DMS114 treated with DMSO at 0.1 percent for 48 hours (cell line): ENCODE measurements around the gene CES4A.
A peak's percentile ranks its signal among the peaks of the same experiment; 100 is the strongest.

Experiments
- DNase-seq: peaks from one replicate; lab custom pipeline; 2025; ENCODE audit not compliant: unreplicated experiment; lab: John Stamatoyannopoulos, UW

CES4A gene

DNA sequence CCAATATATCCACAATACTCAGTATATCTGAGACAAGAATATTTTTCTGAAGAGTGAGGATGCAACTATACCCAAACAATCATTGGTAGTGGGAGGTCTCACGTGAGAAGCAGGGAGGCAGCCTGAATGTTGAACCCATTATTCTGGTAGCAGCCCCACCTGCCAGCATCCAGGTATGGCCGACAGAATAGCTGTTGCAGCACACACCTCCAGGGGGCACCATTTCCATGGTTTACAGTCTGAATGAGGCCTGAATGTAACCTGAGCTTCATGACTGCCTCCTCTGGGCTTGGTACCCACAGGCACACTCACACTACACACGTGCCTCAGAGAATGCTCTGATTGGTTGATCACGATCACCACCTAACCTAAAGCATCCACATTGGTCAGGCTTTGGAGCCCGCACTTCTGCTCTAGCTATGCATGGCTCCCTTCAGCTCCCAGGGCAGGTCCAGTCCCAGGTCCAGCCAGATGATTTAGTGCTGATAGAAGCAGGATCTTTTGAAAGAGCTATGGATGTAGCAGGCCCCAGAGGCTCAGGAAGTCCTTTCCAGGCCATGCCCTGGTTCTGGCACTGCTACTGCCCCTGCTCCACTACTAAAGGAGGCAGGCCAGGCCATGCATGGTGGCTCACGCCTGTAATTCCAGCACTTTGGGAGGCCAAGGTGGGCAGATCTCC lies 29.6 kb downstream of the CES4A start:
- DNase-seq: peak; percentile 48

DNA sequence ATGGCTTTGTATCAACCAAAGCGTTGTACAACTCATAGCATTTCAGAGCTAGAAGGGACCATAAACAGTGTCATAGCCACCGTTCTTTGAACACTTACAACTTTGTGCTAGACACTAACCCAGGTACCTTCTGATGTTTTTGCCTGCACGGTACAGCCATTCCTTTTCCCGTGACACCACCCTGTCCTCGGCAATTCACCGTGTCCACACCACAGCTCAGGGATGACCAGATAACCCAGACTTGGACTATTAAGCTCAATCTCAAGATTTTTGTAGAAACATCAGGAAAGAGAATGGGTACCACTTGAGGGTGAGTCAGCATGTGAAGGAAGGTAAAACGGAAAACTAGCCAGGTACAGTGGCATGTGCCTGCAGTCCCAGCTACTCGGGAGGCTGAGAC lies 30.8 kb downstream of the CES4A start:
- DNase-seq: no peak

DNA sequence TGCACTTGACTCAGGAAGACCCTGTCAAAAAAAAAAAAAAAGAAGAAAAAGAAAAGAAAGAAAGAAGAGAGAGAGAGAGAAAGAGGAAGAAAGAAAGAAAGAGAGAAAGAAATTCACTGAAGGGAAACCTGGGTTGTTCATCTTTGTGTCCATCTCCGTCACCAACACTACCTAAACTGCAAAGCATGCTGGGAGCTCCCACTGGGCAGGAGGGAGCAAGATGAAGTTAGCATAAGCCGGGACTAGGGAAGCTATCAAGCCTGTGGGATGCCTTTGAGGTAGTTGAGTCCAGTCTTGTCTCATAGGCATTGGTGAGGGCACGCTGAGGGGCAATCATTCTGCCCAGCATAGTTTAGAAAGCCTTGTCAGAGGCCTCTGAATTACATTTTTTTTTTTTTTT lies 32.9 kb downstream of the CES4A start:
- DNase-seq: no peak

DNA sequence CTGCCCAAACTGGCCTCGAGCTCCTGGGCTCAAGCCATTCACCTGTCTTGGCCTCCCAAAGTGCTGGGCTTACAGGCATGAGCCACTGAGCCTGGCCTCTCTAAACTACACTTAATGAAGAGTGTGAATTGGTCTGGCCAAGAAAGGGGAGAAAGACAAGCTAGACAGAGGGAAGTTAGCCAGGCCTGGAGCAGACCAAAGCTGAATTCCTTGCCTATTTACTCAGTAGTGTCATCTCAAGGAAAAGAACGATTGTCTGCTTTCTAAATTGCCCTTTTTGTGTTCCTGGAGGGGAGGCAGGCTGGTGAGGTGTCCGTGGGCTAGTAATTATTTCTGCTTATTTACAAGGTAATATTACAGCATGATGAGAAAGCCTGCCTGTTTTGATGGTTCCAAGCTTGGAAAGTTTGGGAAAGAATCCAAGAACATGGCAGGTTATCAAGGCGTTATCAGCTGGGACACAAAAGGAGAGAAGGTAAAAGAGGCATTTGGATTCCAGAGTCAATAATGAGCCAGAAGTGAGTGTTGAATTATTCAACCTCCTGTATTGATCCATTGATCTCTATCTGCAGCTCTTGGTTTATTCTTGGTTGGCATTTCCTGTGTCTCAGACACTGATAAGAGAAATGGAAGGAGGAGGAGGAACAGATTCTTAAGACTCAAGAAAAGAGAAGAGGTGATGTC lies 34.3 kb downstream of the CES4A start:
- DNase-seq: no peak

DNA sequence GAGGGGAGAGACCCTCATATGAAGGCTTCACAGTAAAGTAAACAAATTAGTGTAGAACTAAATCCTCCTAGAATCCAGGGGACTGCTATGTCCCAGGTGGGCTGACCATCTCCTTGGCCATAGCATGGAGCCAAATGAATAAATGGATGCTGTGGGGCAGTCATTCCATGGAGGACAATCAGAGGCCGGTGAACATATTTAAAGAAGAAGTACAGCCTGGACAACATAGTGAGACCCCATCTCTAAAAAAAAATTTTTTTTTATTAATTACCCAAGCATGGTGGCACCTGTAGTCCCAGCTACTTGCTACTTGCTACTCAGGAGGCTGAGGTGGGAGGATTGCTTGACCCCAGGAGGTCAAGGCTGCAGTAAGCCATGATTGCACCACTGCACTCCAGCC lies 35.3 kb downstream of the CES4A start:
- no peak for DNase-seq

DNA sequence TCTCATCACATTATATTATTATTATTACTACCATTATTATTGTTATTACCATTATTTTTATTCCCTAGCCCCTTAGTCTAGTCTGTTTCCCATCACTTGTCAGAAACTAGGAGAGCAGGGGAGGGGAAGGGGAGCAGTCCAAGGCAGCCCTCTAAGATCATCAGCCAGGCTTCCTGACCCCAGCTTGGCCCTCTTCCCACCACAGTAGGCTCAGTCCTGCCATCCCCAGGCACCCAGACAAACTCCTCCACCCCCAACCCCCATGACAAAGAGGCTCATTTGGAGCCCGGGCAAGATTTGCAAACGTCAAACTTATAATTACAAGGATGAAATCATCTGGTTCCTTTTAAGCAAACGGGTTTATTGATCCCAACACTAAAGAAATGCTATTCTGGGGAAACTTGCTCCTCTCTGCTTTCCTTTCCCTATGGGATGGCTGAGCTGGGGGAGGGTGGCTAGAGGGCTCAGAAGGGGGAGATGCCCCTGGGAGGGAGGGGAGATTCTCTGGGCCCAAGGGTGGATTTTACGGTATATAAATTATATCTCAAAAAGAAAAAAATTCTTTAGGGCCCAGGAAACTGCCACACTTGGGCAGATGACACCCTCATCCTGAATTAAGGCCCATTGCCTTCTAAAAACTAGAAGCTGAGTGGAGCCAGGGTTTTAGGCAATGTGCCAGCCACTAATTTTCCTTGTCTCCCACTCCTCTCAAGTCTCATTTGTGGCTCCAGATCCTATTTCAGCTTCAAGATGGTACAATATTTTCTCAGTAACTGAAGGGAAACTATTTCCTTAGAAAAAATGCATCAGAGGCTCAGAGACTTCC lies 36.2 kb downstream of the CES4A start:
- no peak for DNase-seq

DNA sequence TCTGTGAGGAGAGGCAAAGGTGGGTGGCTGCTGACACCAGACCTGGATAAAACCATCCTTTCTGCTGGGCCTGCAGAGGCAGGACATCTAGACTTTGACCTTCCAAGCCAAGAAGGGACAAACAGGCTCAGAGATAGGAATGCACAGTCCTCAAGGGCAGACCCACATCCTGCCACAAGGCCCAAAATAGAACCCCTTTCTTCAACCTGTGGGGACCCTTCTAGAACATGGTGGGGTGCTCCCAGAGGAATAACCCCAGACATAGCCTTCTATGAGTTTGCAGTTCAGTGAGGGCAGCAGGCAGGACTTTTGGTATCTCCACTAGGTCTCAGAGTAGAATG lies 36.8 kb downstream of the CES4A start:
- no peak for DNase-seq

DNA sequence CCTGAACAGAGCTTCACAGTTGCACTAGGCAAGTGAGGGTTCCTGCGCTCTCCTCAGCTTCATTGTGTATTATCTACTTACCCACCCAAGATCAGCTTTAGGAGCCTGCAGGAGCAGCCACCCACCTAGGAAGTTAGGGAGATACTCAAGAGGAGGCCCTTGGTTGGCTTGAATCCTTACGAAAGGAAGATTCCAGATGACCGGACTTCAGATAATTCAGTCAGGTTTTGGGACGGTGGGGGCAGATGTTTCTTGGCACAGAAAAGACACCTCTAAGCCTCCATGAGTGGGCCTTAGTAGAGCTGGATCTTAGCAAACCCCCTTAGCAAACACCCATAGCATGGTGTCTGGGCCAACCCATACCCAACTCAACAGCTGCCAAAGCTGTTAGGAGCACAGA lies 38.2 kb downstream of the CES4A start:
- DNase-seq: no peak

DNA sequence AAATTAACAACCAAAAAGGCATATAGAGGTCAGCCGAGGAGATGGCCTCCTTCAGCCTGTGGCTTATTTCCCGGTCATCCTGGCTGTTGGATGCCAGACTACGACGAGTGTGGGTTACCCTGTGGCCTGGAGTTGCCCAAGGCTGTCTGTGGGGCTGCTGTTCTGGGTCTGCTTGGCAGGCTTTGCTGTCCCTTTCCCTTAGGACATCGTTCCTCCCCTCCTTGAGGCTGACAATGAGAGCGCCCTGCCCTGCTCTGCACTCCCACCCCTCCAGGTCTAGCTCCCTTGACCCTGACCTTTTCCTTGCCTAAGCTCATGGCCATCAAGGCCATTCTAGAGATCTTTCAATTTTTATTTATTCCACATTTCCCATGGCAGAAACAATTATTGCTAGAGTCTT lies 38.7 kb downstream of the CES4A start:
- DNase-seq: no peak

DNA sequence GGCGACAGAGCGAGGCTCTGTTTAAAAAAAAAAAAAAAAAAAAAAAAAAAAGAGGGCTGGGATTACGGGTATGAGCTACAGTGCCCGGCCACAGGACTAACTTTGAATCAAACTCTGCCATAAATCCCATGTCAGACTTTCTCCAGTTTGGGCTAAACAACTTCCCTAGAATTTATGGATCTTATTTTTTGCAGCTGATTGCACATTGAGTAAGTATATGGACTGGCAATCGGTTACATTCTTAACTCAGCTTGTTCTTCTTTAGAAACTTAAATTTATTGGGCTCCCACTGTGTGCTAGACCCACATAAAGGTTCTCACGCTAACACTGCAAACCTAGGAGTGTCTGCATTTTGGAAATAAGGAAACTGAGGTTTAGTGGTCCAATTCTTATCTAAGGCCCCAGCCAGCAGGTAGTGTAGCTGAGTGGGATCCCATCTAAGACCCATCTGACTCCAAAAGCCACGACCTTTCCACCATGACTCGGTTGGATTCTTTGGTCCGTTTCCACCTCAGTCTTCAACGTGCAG lies 39.8 kb downstream of the CES4A start:
- no peak for DNase-seq

DNA sequence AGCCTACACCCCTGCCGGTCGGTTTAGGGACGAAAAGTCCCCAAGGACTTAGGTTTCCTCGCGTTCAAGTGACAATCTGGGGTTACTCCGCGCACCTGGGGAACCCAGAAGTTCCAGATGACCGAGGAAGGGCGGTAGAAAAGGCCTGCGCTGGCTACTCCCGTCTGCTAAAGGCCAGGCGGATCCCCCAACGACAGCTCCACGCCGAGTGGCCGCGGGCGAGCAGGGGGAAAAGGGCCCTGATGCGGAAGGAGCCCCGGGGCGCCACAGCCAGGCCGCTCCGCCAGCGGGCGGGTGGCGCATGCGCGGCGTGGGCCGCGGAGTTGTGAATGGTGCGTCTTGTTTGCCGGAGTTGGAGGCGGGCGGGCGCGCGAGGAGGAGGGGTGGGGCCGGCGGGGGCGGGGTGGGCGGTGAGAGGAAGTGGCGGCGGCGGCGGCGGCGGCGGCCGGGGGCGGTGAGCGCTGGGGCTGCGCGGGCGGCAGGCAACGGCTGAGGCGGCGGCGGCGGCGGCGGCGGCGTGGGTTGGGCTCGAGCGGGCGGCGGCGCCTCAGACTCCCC lies 40.4 kb downstream of the CES4A start, which contains the start of gene CBFB:
TSS of gene CBFB (plus strand) at position 454 of the 558 bp plus-strand sequence. CDS start 259 bp downstream, outside the sequence.
- DNase-seq: peak; percentile 78

DNA sequence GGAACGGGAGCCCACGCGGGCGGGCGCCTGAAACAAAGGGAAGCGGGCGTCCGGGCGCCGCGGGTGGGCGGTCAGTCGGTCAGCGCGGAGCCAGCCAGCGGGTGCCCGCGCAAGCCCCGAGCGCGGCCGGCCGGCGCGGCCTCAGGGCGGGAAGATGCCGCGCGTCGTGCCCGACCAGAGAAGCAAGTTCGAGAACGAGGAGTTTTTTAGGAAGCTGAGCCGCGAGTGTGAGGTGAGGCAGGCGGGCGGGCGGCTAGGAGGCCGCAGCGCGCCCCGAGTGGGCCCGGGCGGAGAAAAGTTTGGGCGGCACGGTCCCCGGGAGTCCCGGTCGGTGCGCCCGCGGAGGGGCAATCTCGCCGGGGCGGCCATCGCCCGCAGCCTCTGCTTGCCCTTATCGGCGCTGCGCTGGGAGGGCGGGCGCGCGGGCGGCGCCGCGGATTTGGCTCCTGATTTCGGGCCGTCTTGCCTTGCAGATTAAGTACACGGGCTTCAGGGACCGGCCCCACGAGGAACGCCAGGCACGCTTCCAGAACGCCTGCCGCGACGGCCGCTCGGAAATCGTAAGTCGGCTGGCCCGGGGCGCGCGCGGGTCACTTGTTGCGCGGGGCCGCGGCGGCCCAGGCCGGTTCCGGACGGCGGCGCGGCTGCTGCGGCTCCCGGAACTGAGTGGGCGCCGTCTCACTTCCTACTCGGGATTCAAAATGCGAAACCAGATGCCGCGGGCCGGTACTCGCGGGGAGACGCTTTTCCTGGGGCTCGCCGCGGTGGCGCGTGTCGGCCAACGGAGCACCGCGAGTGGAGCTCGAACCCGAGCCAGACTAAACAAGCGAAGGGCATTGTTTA lies 41.1 kb downstream of the CES4A start:
- no peak for DNase-seq

DNA sequence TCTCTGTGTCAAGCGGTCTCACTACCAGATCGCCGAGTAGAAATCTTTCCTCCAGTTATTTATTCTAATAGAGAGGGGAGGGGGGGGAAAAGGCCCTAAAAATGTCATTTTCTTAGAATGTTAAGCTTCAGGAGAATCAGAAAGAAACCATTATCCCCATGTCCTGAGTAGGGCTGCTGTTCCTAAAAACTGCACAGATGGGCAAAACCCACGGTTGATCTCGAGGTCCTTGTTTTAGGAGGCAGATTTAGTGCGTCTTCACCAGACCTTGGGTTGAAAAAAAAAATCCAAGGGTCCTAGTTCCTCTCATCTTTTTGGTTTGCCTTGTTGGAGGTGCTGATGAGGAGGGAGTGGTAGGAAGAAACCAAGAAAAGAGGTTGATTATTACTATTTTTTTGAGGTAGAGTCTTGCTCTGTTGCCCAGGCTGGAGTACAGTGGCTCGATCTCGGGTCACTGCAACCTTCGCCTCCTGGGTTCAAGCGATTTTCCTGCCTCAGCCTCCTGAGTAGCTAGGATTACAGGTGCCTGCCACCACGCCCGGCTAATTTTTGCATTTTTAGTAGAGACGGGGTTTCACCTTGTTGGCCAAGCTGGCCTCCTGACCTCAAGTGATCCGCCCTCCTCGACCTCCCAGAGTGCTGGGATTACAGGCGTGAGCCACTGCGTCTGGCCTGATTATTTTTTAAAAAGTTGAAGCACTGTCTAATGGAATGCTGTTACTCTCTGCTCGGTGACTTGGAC lies 42.0 kb downstream of the CES4A start:
- no peak for DNase-seq

DNA sequence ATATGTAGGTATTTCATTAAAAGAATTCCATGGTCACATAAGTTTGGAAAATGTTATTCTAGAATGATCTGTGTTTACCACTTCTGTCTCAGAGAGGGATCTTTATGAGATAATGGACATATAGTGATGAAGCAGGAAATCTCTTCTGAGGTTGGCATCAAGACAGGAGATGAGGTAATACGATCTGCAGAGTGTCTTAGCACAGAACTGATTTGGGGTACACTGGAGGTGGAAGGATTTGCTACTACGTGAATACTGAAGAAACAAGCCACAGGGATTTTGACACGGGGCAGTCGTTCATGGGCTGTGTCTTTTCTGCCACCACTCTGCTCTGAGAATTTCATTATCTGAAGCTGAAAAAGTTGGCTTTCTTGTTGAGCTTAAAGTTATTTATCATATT lies 46.1 kb downstream of the CES4A start:
- no peak for DNase-seq

DNA sequence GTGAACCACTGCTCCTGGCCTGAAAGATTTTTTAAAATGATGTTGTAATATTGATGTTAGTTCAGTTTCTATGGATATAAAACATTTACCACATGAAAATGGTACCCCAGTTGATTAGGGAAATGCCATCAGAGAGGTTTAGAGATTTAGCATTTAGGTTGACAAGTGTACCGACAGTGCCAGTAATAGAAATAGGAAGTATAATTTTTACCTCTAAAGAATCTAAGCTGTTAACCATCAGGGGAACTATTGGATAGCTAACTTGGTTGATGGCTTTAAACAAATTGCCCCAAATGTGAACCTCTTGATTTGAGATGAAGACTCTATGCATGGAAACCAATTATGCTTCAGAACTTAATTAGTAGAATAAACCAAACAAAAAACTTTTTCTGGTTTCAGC lies 47.0 kb downstream of the CES4A start:
- DNase-seq: no peak

DNA sequence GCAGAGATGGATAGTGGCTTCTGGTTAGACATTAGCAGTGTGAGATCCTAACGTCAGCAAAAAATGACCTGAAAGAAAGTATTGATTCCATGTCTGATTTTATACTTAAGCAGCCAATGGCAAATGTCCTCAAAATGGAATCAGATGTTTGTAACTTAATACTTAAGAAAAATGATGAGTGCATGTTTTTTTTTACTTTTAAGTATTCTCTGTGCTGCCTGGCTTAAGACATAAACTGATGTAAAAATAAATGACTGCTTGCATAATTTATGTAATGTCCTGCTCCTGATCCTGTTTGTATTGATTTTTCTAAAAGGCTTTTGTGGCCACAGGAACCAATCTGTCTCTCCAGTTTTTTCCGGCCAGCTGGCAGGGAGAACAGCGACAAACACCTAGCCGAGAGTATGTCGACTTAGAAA lies 47.9 kb downstream of the CES4A start:
- DNase-seq: no peak

DNA sequence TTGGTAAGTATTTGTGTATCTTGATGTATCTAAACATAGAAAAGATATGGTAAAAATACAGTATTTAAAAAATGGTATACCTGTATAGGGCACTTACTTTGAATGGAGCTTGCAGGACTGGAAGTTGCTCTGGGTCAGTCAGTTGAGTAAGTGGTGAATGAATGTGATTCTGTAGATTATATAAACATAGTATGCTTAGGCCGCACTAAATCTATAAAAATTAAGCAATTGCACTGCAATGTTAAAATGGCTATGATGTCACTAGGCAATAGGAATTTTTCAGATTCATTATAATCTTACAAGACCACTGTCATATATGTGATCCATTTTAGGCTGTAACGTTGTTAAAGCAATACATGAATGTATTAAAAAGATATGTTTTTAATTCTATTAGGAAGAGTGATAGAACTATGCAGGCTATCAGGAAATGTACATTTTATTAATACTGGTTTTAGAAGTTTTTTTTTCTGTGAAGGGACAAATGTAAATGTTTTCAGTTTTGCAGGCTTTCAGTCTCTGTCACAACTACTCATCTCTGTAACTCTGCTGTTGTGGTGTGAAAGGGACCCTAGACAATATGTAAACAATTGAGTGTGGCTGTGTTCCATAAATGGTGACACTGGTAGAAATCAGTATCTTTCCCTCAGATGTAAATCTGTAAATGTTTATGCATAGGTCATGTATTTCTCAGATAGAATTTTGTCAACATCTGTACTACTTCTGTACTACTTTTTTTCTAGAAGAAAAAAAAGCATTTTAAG lies 51.1 kb downstream of the CES4A start:
- DNase-seq: no peak

DNA sequence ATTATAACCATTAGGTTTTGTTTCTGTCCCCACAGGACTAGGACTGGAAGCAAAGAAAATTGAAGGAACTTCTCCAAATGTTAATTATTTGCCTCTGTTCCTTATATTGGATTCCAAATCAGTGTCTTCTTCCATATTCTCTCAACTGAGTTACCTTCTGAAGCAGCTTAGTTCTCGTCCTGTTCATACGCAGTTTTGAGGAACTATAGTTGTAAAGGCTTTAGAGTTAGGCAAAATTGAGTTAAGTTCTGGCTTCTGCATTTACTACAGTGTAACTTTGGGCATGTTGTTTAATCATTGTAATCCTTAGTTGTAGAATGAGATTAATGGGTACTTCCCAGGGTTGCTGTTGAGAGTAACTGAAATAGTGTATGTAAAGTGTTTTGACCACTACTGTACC lies 51.8 kb downstream of the CES4A start:
- no peak for DNase-seq

DNA sequence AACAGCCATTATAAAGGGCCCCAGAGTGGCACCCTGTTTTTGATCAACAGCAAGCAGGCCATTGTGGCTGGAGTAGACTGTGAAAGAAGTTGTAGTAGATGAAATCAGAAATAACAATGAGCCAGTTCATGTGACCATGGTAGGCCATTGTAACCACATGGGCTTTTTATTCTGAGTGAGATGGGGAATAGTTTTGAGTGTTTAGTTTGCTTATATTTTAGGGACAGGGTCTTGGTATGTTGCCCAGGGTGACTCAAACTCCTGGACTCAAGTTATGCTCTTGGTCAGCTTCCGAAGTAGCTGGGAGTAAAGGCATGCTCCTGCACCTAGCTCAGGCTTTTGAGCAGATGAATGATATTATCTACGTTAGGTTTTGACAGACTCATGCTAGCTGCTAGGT lies 52.5 kb downstream of the CES4A start:
- DNase-seq: no peak
